ENCODE results near the gene PPP6R3. TPM values are rescaled to one million over a fixed set of nuclear protein-coding genes. Genes with fewer than 3 reads are reported as not detected.
A peak's percentile ranks its signal among the peaks of the same experiment; 100 is the strongest.
"Not testable (repeated sequence)": the region's sequence is repeated elsewhere in the genome, so short reads cannot be mapped to it uniquely, and the experiment has no call there.

Gene PPP6R3
- total and polyA plus RNA-seq, 2 of the 13 experiments (the other 11 are each of a cell fraction or from before 2014, with no cell fraction given) = 41.2 to 83.4 TPM

DNA sequence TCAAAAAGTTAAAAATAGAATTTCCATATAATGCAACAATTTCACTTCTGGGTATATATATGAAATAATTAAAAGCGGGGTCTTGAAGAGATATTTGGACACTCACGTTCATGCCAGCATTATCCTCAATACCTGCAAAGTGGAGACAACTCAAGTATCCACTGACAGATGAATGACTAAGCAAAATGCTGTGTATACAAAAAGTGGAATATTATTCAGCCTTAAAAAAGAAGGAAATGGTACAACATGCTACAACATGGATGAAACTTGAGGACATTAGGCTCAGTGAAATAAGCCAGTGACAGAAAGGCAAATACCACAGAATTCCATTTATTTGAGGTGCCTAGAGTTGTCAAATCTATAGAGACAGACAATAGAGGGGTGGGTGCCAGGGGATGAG is 161.3 kb downstream of the PPP6R3 start:
- 55% methylated on average over 2 of the region's 2 CpGs for WGBS (ENCODE audit: low lambda C conversion rate)
- no peaks in the 10 kb centered on the region for H3K36me3 ChIP-seq (replicated peaks in 1 of 2; ENCODE audit: control insufficient read depth in 1 of 2, insufficient read depth in 2 of 2, low read length in 2 of 2)
- no TSS peak for BruUV-seq (replicated peaks)

DNA sequence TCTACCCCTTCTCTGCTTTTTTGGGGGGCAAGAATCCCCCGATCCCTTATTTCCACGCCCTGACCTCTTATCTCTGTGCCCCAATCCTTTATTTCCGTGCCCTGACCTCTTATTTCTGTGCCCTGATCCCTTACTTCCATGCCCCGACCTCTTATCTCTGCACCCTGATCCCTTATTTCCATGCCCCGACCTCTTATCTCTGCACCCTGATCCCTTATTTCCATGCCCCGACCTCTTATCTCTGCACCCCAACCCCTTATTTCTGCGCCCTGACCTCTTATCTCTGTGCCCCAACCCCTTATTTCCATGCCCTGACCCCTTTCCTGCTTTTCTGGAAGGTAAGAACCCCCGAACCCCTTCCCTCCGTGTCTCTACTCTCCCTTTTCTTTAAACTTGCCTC is 163.2 kb downstream of the PPP6R3 start:
- H3K9me3 ChIP-seq (ENCODE audit: low read length); ATAC-seq; H4K20me1 ChIP-seq (ENCODE audit: insufficient read depth, low read length); H3K27ac ChIP-seq (ENCODE audit: extremely low read length, insufficient read depth, low read length); H3K36me3 ChIP-seq (replicated peaks in 1 of 2; ENCODE audit: control insufficient read depth in 1 of 2, insufficient read depth in 2 of 2, low read length in 2 of 2); H3K27me3 ChIP-seq (ENCODE audit: control insufficient read depth in 1 of 2, insufficient read depth in 2 of 2, low read length in 2 of 2); DNase-seq (ENCODE audit: low spot score); CTCF ChIA-PET (ENCODE audit: low intra/inter-chr PET ratio, low total read pairs); H3K4me3 ChIP-seq (replicated peaks in 1 of 3; ENCODE audit: insufficient read depth in 1 of 3, low read depth in 2 of 3, low read length in 3 of 3); BruUV-seq (replicated peaks); H3K4me2 ChIP-seq (ENCODE audit: low read depth, low read length); H3K9ac ChIP-seq (ENCODE audit: insufficient read depth, low read depth, low read length); in situ Hi-C loops (cut with HindIII; ENCODE audit: extremely low pct_ligation_motif_present, low pct_unique_long_range_greater_than_20kb); H2AFZ ChIP-seq (ENCODE audit: low read length); H3K79me2 ChIP-seq (ENCODE audit: insufficient read depth, low read length); intact Hi-C loops (cut with micrococcal nuclease; ENCODE audit: unreplicated experiment); H3K4me1 ChIP-seq (ENCODE audit: insufficient read depth, low read length); FAIRE-seq; POLR2A ChIA-PET: not testable (repeated sequence)
- 5% methylated on average over 9 of the region's 9 CpGs for WGBS (ENCODE audit: low lambda C conversion rate)

More for the DNA sequence above, 161.3 kb downstream of the PPP6R3 start:
- Histone ChIP-seq H3K4me1 (ENCODE audit: insufficient read depth, low read length) (no peaks in the 10 kb centered on the region), H3K79me2 (ENCODE audit: insufficient read depth, low read length) (no peaks in the 10 kb centered on the region), H3K9ac (ENCODE audit: insufficient read depth, low read depth, low read length) (no peak overlapping the region), H3K4me2 (ENCODE audit: low read depth, low read length) (no peak overlapping the region), H4K20me1 (ENCODE audit: insufficient read depth, low read length) (no peaks in the 10 kb centered on the region), H2AFZ (ENCODE audit: low read length) (no peak overlapping the region), H3K9me3 (ENCODE audit: low read length) (no peaks in the 10 kb centered on the region), H3K27ac (ENCODE audit: extremely low read length, insufficient read depth, low read length) (no peak overlapping the region), H3K4me3 (replicated peaks in 1 of 3; ENCODE audit: insufficient read depth in 1 of 3, low read depth in 2 of 3, low read length in 3 of 3) (no peak overlapping the region), H3K27me3 (ENCODE audit: control insufficient read depth in 1 of 2, insufficient read depth in 2 of 2, low read length in 2 of 2) (peaks cover 0 to 6% of the 10 kb centered on the region in 2 experiments; a peak in 2 of 5 replicates)
- FAIRE-seq (no peak), ATAC-seq (no peak), DNase-seq (ENCODE audit: low spot score) (no peak)
- TF ChIP-seq, protein P1, sequence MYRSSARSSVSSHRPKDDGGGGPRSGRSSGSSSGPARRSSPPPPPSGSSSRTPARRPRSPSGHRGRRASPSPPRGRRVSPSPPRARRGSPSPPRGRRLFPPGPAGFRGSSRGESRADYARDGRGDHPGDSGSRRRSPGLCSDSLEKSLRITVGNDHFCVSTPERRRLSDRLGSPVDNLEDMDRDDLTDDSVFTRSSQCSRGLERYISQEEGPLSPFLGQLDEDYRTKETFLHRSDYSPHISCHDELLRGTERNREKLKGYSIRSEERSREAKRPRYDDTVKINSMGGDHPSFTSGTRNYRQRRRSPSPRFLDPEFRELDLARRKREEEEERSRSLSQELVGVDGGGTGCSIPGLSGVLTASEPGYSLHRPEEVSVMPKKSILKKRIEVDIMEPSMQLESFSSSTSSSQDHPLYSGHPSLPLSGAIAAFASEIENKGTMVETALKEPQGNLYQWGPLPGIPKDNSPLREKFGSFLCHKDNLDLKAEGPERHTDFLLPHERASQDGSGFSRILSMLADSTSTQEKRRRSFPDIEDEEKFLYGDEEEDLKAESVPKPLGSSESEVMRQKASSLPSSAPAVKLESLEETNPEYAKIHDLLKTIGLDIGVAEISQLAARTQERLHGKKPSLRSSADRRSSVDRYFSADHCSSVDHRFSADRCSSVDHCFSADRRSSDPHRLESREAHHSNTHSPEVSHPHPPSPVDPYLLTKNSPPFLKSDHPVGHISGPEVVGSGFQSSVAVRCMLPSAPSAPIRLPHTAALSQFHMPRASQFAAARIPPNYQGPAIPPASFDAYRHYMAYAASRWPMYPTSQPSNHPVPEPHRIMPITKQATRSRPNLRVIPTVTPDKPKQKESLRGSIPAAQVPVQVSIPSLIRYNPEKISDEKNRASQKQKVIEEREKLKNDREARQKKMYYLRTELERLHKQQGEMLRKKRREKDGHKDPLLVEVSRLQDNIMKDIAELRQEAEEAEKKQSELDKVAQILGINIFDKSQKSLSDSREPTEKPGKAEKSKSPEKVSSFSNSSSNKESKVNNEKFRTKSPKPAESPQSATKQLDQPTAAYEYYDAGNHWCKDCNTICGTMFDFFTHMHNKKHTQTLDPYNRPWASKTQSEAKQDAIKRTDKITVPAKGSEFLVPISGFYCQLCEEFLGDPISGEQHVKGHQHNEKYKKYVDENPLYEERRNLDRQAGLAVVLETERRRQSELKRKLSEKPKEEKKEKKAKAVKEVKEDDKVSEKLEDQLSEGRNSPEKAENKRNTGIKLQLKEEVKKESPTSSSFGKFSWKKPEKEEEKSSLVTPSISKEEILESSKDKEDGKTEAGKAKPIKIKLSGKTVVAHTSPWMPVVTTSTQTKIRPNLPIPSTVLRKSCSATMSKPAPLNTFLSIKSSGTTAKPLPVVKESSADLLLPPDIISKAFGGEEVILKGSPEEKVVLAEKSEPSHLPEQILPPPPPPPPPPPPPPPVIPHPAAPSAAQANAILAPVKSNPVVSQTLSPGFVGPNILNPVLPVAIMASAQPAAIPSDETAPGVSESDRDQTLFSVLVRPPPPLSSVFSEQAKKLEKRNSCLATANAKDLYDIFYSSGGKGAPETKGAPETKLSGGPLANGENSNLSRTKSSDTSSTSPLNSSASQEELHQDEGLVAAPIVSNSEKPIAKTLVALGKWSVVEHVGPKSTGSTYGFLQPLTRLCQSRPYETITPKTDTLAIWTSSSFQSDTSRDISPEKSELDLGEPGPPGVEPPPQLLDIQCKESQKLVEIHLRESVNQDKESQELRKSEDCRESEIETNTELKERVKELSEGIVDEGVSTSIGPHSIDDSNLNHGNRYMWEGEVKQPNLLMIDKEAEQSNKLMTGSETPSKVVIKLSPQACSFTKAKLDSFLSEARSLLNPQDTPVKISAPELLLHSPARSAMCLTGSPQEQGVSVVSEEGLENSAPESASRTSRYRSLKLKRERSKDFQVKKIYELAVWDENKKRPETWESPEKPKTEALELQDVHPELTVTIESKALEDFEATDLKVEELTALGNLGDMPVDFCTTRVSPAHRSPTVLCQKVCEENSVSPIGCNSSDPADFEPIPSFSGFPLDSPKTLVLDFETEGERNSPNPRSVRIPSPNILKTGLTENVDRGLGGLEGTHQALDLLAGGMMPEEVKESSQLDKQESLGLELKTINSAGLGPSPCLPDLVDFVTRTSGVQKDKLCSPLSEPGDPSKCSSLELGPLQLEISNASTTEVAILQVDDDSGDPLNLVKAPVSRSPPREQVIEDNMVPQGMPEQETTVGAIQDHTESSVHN (CRISPR knock-in tag; IDR thresholded peaks at IDR 0.05) = no peak
- 0 out of 4 replicates have a peak, but pooled peaks of 1 of the 2 experiments have one; percentile 16 for TF ChIP-seq MAFK (conservative IDR thresholded peaks at IDR 0.05 in 1 of 2, IDR thresholded peaks at IDR 0.05 in 1 of 2; ENCODE audit: low read length in 2 of 2)
- in situ Hi-C loops (cut with HindIII; ENCODE audit: extremely low pct_ligation_motif_present, low pct_unique_long_range_greater_than_20kb) = no loop called here
- CTCF ChIA-PET (ENCODE audit: low intra/inter-chr PET ratio, low total read pairs) = no interaction called here
- intact Hi-C loops (cut with micrococcal nuclease; ENCODE audit: unreplicated experiment) = no loop called here
- POLR2A ChIA-PET = no interaction called here

DNA sequence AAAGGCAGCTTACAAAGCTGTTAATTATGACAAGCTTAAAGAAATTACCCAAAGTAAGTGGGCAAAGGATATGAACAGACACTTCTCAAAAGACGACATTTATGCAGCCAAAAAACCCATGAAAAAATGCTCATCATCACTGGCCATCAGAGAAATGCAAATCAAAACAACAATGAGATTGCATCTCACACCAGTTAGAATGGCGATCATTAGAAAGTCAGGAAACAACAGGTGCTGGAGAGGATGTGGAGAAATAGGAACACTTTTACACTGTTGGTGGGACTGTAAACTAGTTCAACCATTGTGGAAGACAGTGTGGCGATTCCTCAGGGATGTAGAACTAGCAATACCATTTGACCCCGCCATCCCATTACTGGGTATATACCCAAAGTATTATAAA is 164.5 kb downstream of the PPP6R3 start:
- ATAC-seq; H3K27ac ChIP-seq (ENCODE audit: extremely low read length, insufficient read depth, low read length); H2AFZ ChIP-seq (ENCODE audit: low read length); POLR2A ChIA-PET; DNase-seq (ENCODE audit: low spot score); H3K4me2 ChIP-seq (ENCODE audit: low read depth, low read length); H3K4me3 ChIP-seq (replicated peaks in 1 of 3; ENCODE audit: insufficient read depth in 1 of 3, low read depth in 2 of 3, low read length in 3 of 3); H3K4me1 ChIP-seq (ENCODE audit: insufficient read depth, low read length); intact Hi-C loops (cut with micrococcal nuclease; ENCODE audit: unreplicated experiment); H3K9me3 ChIP-seq (ENCODE audit: low read length); H3K27me3 ChIP-seq (ENCODE audit: control insufficient read depth in 1 of 2, insufficient read depth in 2 of 2, low read length in 2 of 2); FAIRE-seq; H4K20me1 ChIP-seq (ENCODE audit: insufficient read depth, low read length); BruUV-seq (replicated peaks); H3K36me3 ChIP-seq (replicated peaks in 1 of 2; ENCODE audit: control insufficient read depth in 1 of 2, insufficient read depth in 2 of 2, low read length in 2 of 2); H3K9ac ChIP-seq (ENCODE audit: insufficient read depth, low read depth, low read length); CTCF ChIA-PET (ENCODE audit: low intra/inter-chr PET ratio, low total read pairs); H3K79me2 ChIP-seq (ENCODE audit: insufficient read depth, low read length): not testable (repeated sequence)
- in situ Hi-C loops (cut with HindIII; ENCODE audit: extremely low pct_ligation_motif_present, low pct_unique_long_range_greater_than_20kb) = loop anchor here (25.0 kb wide), 1 partner anchor 262 kb away; no protein-coding TSS in a partner anchor
- WGBS (ENCODE audit: low lambda C conversion rate) = 31% methylated on average over 4 of the region's 4 CpGs
